ENCODE measurements around the gene SCARF2.

DNA sequence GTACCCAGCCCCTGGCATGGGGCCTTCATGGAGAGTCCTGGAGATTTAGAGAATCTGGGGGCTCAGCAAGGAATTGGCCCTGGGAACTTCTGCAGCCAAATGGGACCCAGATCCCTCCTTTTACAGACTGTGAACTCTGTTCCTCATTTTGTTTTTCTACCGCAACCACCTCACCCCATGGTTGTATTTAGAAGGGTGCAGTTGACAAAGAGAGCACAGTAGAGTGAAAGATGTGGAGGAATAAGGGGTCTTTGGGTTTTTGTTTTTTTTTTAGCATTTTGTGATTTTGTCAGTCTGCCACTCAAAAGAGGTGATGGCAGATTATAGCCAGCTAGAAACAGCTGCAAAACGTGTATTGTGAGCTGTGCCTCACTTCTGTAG is 41.7 kb downstream of the SCARF2 start:
- TF ChIP-seq, protein P1, sequence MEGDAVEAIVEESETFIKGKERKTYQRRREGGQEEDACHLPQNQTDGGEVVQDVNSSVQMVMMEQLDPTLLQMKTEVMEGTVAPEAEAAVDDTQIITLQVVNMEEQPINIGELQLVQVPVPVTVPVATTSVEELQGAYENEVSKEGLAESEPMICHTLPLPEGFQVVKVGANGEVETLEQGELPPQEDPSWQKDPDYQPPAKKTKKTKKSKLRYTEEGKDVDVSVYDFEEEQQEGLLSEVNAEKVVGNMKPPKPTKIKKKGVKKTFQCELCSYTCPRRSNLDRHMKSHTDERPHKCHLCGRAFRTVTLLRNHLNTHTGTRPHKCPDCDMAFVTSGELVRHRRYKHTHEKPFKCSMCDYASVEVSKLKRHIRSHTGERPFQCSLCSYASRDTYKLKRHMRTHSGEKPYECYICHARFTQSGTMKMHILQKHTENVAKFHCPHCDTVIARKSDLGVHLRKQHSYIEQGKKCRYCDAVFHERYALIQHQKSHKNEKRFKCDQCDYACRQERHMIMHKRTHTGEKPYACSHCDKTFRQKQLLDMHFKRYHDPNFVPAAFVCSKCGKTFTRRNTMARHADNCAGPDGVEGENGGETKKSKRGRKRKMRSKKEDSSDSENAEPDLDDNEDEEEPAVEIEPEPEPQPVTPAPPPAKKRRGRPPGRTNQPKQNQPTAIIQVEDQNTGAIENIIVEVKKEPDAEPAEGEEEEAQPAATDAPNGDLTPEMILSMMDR (IDR thresholded peaks at IDR 0.05) = no peak
- TF ChIP-seq POLR2AphosphoS5 (IDR thresholded peaks at IDR 0.05) = no peak
- no peak for TF ChIP-seq EP300 (IDR thresholded peaks at IDR 0.05)
- no peak for TF ChIP-seq POLR2A (IDR thresholded peaks at IDR 0.05)
